ENCODE measurements around the gene AUP1.

- TF ChIP-seq CTCF (IDR thresholded peaks at IDR 0.05) (no peak), POLR2A (IDR thresholded peaks at IDR 0.05) (no peak)
Observed at GRCh38 chr2:74550231-74550630, 20.7 kb upstream of the AUP1 start.

All from thyroid gland (tissue), 4 donors.